Progenitor cell of endocrine pancreas (in vitro differentiated cells): ENCODE results near the gene RBMS1. TPM values are rescaled to one million over a fixed set of nuclear protein-coding genes. Genes with fewer than 3 reads are reported as not detected.

Source experiments
- DNase-seq: peaks from one replicate; pipeline ENCODE4 v3.0.0; 2021; ENCODE audit warnings: low spot score; ENCODE audit not compliant: unreplicated experiment
- H3K27ac Mint-ChIP-seq: 2 replicates; pipeline ENCODE4 v1.8.0; 2021; ENCODE audit warnings: mild to moderate bottlenecking, moderate library complexity, mixed read lengths
- H3K27me3 Mint-ChIP-seq: 2 replicates; pipeline ENCODE4 v1.8.0; 2021; ENCODE audit warnings: mixed read lengths
- H3K36me3 Mint-ChIP-seq: 2 replicates; pipeline ENCODE4 v1.8.0; 2022; ENCODE audit warnings: mixed read lengths; ENCODE audit not compliant: insufficient read depth
- H3K4me1 Mint-ChIP-seq: 2 replicates; pipeline ENCODE4 v1.8.0; 2021; ENCODE audit warnings: low read depth, mixed read lengths
- H3K4me3 Mint-ChIP-seq: 2 replicates; pipeline ENCODE4 v1.8.0; 2021; ENCODE audit warnings: low read depth, mild to moderate bottlenecking, moderate library complexity, mixed read lengths
- H3K9me3 Mint-ChIP-seq: 2 replicates; pipeline ENCODE4 v1.8.0; 2021; ENCODE audit warnings: low read depth, mixed read lengths
- CTCF ChIP-seq: fragments of 200-600 bp; sonication (generic); IDR thresholded peaks from one replicate; pipeline ENCODE4 v1.5.0; 2021; ENCODE audit warnings: antibody characterized with exemption, mild to moderate bottlenecking; ENCODE audit not compliant: unreplicated experiment
- total RNA-seq: library from RNA; stranded (reverse); gene quantifications from 2 replicates; pipeline ENCODE4 v1.2.1, GENCODE V29; 2021

RBMS1 gene
- total RNA-seq, 1 donor from 2014 or later, result 59.8 TPM

GRCh38 chr2:160510617-160511016, 17.0 kb upstream of the RBMS1 start:
- Mint-ChIP-seq H3K27ac (no peak overlapping the region), H3K27me3 (no peaks in the 10 kb centered on the region), H3K4me1 (no peaks in the 10 kb centered on the region), H3K4me3 (no peak overlapping the region), H3K36me3 (no peaks in the 10 kb centered on the region), H3K9me3 (no peaks in the 10 kb centered on the region)
- DNase-seq, result no peak
- no peak for TF ChIP-seq CTCF

- Mint-ChIP-seq H3K4me3 (no peak overlapping the region), H3K36me3 (no peaks in the 10 kb centered on the region), H3K9me3 (no peaks in the 10 kb centered on the region), H3K27me3 (no peaks in the 10 kb centered on the region), H3K4me1 (no peaks in the 10 kb centered on the region), H3K27ac (no peak overlapping the region)
- DNase-seq, result no peak
- TF ChIP-seq CTCF, result no peak
Observed at GRCh38 chr2:160509016-160509415, 15.4 kb upstream of the RBMS1 start.

GRCh38 chr2:160507464-160507863, 13.9 kb upstream of the RBMS1 start:
- DNase-seq, result no peak
- H3K27me3 Mint-ChIP-seq, result no peaks in the 10 kb centered on the region
- H3K4me3 Mint-ChIP-seq, result no peak overlapping the region
- no peak for TF ChIP-seq CTCF
- H3K36me3 Mint-ChIP-seq, result no peaks in the 10 kb centered on the region
- no peaks in the 10 kb centered on the region for H3K4me1 Mint-ChIP-seq
- H3K27ac Mint-ChIP-seq, result no peak overlapping the region
- no peaks in the 10 kb centered on the region for H3K9me3 Mint-ChIP-seq

GRCh38 chr2:160507046-160507407, 13.4 kb upstream of the RBMS1 start:
- H3K4me3 Mint-ChIP-seq, result no peak overlapping the region
- no peaks in the 10 kb centered on the region for H3K27me3 Mint-ChIP-seq
- TF ChIP-seq CTCF, result no peak
- no peaks in the 10 kb centered on the region for H3K4me1 Mint-ChIP-seq
- no peaks in the 10 kb centered on the region for H3K36me3 Mint-ChIP-seq
- no peaks in the 10 kb centered on the region for H3K9me3 Mint-ChIP-seq
- no peak overlapping the region for H3K27ac Mint-ChIP-seq
- no peak for DNase-seq

- TF ChIP-seq CTCF, result no peak
- no peaks in the 10 kb centered on the region for H3K36me3 Mint-ChIP-seq
Observed at GRCh38 chr2:160506371-160507045, 12.9 kb upstream of the RBMS1 start.

More at GRCh38 chr2:160506371-160507045, 12.9 kb upstream of the RBMS1 start:
- Mint-ChIP-seq H3K4me1 (no peaks in the 10 kb centered on the region), H3K4me3 (no peak overlapping the region), H3K27me3 (no peaks in the 10 kb centered on the region), H3K27ac (no peak overlapping the region), H3K9me3 (no peaks in the 10 kb centered on the region)
- DNase-seq, result no peak
